ENCODE results near the gene IQGAP3.

DNA sequence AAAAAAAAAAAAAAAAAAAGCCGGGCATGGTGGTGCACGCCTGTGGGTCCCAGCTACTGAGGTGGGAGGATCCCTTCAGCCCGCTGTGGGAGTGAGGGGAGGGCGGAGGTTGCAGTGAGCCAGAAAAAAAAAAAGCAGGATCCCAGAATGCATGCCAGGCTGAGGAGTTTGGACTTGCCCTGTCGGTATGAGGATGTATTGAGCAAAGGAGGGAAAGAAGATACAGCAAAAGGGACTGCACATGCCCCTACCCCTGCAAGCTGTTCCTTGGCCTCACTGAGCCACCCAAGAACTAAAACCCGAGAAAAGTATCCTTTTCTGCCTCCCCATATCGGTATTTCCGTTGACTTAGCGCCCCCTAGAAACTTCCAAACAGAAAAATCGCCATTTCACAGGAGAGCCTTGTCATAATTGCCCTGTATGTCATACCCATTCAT lies 30.2 kb upstream of the IQGAP3 start:
- TF ChIP-seq POLR2A (IDR thresholded peaks at IDR 0.05), result no peak
- TF ChIP-seq, protein P1, sequence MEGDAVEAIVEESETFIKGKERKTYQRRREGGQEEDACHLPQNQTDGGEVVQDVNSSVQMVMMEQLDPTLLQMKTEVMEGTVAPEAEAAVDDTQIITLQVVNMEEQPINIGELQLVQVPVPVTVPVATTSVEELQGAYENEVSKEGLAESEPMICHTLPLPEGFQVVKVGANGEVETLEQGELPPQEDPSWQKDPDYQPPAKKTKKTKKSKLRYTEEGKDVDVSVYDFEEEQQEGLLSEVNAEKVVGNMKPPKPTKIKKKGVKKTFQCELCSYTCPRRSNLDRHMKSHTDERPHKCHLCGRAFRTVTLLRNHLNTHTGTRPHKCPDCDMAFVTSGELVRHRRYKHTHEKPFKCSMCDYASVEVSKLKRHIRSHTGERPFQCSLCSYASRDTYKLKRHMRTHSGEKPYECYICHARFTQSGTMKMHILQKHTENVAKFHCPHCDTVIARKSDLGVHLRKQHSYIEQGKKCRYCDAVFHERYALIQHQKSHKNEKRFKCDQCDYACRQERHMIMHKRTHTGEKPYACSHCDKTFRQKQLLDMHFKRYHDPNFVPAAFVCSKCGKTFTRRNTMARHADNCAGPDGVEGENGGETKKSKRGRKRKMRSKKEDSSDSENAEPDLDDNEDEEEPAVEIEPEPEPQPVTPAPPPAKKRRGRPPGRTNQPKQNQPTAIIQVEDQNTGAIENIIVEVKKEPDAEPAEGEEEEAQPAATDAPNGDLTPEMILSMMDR (IDR thresholded peaks at IDR 0.05), result no peak
- TF ChIP-seq EP300 (IDR thresholded peaks at IDR 0.05), result no peak

All from ovary (tissue), 3 donors.